Measurements from ENCODE around the gene KPNB1.

KPNB1 gene

DNA sequence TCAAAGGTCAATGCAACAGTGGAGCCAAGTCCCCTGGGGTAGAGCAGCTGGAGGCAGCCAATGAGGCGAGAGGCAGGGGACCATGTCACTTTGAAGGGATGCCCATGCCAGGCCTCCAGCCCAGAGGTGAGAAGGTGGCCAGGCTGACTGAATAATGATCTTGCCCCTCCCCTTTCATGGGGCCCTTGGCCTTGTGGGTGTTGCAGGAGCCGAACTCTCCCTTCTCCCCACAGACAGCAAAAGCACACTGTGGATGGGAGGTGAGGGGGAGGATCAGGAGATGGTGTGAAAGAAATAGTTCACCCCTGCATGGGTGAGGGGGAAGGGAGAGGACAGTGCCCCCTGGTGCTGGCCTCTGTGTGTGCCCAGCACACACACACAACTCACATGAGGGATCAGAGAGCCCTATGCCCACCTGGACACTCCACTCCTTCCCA lies 67.6 kb downstream of the KPNB1 start:
- TF ChIP-seq JUND (IDR thresholded peaks at IDR 0.05; ENCODE audit: low read depth), result no peak
- DNase-seq (ENCODE audit: low read depth in 1 of 2, low spot score in 1 of 2), result no peak
- in situ Hi-C loops (cut with HindIII; ENCODE audit: low pct_unique_long_range_greater_than_20kb, low sequenced_read_pairs), result no loop called here

DNA sequence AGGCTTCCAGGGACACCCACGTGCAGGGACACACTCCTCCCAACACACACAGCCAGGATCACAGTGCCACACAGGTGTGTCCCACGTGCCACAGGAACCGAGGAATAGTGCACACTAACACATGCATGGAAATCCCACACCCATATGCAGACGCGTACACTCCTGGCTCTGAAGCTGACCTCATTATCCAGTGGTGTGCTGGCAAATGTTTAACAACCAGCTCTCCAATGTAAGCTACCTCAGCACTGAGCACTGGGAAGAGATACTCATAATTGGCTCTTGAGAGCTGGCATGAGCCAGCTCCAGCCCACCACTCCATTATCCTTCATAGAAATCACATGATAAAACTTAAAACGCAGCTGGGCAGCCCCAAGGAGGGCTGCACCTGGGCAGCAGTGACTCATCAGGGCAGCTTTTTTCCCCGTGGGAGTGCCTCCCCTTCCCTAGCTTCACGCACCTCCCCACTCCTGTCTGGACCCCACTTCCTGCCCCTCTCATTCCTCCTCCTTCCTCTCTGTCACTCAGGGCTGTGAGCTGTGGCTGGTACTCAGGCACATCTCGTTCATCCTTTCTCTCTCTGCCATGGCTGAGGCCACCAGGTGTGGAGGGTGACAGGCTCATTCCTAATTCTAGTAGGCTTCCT lies 68.4 kb downstream of the KPNB1 start:
- no peak for DNase-seq (ENCODE audit: low read depth in 1 of 2, low spot score in 1 of 2)
- no peak for TF ChIP-seq JUND (IDR thresholded peaks at IDR 0.05; ENCODE audit: low read depth)
- in situ Hi-C loops (cut with HindIII; ENCODE audit: low pct_unique_long_range_greater_than_20kb, low sequenced_read_pairs), result no loop called here

DNA sequence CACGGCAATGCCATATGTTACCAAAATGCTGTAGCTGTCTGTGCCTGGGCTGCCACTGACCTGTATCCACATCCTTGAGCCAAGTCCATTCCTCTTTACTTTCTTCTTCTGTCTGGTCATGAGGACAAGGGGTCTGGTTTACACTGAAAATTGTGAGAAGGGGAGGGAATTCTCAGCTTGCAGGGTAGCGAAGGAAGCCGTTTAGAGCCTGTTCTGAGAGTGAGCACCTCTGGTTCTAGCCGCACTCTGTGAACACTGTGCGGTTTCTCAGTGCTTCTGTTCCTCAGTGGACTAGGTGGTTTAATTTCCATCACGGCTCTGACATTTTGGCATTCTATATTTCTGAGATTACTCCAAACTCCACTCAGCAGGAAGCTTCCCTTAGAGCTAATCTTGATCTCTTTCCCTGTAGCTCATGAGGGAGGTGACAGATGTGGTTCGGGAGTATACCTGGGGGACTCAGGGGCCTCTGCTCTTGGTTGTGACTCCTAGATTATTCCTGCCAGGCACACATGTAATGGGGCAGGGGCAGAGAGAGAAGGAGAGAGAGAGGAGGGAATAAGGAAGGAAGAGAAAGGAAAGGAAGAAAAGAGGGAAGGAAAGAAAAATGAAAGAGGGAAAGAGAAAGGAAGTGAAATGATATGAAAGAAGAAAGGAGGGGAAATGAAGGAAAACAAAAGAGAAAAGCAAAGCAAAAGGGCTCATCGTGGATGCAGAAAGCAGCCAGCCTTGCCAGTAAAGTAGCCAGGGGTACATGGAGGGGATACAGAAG lies 69.1 kb downstream of the KPNB1 start:
- DNase-seq (ENCODE audit: low read depth in 1 of 2, low spot score in 1 of 2), result no peak
- in situ Hi-C loops (cut with HindIII; ENCODE audit: low pct_unique_long_range_greater_than_20kb, low sequenced_read_pairs), result no loop called here
- TF ChIP-seq JUND (IDR thresholded peaks at IDR 0.05; ENCODE audit: low read depth), result no peak

DNA sequence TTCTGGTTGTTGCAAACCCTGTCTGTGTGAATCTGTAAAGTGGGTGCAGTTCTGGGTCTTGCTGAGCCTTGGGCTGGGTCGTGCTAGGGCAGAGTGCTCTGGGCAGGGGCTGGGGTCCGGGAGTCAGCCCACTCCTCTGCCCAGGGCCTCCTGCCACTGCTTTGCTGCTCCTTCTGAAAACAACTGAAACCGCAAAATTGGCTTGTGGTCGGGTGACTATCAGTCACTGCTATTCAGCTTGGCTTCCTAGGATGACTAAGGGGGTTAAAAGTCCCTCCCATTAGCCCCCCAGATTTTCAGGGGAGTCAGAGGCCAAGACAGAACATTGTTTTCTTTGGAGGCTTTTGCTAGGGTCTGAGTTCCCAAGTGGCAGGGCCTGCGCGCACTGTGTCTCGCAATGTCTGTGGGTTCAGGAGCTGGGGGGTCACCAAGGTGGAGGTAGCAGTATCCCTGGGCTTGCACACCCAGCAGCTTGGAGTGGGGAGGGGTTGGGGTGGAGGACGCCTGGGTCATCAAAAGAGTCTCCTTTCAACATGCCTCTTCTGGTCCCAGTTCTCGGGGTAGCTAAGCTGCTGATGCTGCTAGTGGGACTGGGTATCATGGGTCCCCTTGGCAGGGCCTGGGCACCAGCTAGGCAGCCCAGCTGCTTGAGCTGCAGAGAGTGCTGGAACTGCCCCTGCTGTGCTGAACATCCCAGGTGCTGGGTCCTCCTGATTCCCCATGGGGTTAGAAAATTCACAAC lies 69.9 kb downstream of the KPNB1 start:
- no peak for TF ChIP-seq JUND (IDR thresholded peaks at IDR 0.05; ENCODE audit: low read depth)
- in situ Hi-C loops (cut with HindIII; ENCODE audit: low pct_unique_long_range_greater_than_20kb, low sequenced_read_pairs), result no loop called here
- no peak for DNase-seq (ENCODE audit: low read depth in 1 of 2, low spot score in 1 of 2)

DNA sequence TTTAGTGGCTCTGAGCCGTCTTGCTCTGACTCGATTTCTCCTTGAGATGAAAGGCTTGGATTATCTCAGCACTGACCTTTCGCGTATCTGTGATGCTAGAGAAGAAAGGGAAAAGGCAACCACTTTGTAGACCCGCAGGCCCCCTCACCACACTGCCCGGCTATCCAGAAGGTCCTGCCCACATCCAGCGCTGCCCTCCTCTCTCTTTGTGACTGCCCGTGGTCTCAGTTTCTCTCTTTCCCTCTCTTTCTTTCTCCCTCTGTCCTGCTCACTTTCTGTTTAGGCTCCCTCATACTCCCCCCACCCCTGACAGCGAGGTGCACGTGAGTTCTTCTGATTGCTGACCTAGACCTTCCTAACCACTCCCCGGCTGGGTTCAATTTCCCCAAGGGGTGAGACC lies 70.5 kb downstream of the KPNB1 start:
- no peak for TF ChIP-seq JUND (IDR thresholded peaks at IDR 0.05; ENCODE audit: low read depth)
- DNase-seq (ENCODE audit: low read depth in 1 of 2, low spot score in 1 of 2), result no peak
- in situ Hi-C loops (cut with HindIII; ENCODE audit: low pct_unique_long_range_greater_than_20kb, low sequenced_read_pairs), result no loop called here

DNA sequence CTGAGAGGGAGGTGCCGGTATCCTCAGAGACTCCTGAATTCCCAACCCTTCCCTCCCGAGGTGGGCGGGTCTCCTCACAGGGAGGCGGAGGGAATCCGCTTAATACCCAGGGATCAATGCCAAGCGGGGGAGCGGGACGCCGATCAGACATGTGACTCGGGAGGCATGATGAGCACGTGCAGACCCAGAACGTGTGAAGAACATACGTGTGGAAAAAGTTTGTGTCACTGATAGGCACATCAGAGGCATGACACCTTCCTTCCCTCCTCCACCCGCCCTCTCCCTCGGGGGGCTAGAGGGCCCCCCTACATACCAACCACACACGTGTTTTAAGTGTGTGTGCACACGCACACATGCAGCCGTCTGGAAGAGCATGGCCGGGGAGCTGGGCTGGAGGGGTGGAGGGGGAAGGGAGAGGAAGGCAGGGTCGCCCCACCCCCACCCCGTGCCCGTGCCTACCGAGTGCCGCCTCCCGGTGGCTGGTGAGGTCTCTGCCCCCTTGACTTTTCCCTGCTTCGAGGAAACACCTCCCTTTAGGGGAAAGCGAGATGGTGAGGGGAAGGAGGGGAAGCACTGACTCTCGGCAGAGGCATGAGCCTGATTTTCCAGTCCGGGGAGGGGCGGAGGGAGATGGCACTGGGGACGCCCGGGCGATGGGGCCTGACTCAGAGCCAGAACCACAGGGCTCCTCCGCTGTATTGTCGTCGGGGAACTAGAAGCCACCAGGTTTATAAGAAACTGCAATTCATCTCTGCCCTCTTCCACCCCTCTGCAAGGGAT lies 71.2 kb downstream of the KPNB1 start:
- in situ Hi-C loops (cut with HindIII; ENCODE audit: low pct_unique_long_range_greater_than_20kb, low sequenced_read_pairs), result no loop called here
- TF ChIP-seq JUND (IDR thresholded peaks at IDR 0.05; ENCODE audit: low read depth), result no peak
- peak in 1 of 2 experiments; percentile 60 for DNase-seq (ENCODE audit: low read depth in 1 of 2, low spot score in 1 of 2)

DNA sequence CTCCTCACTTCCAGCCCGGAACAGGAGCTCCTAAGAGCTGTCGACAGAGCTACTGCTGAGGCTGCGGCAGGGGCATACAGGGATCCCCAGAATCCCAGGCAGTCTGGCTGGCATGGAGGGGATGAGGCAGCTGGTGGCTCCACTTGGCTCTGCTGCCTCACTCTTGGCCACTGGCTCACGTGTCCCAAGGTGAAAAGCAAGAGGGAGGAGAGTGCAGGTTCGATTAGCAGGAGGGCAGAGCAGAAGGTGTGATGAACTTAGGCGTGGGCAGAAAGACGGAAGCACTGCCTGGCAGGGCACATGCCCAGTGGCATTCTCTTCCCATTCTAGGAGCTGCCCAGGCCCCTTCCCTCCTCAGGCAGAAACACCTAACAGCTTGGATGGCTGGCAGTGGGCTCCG lies 72.0 kb downstream of the KPNB1 start:
- no peak for DNase-seq (ENCODE audit: low read depth in 1 of 2, low spot score in 1 of 2)
- in situ Hi-C loops (cut with HindIII; ENCODE audit: low pct_unique_long_range_greater_than_20kb, low sequenced_read_pairs), result no loop called here
- no peak for TF ChIP-seq JUND (IDR thresholded peaks at IDR 0.05; ENCODE audit: low read depth)

DNA sequence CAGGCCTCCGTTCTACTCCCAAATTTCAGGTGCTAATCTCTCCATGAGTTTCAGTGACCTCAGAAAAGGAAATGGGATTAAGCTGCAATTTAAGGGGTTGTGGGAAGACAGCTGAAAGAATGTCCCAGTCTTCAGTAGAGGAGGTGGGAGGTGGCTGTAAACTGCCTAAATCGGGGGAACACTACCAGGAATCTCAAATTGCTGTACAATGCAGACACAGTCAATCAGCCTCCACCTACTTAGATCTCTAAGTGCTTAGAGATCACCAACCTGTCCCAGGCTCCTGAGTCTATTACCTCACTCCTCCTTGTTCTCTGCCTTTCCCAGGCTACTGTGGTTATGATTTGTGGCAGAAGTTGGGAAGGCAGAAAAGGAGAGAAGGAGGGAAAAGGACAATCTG lies 75.0 kb downstream of the KPNB1 start:
- in situ Hi-C loops (cut with HindIII; ENCODE audit: low pct_unique_long_range_greater_than_20kb, low sequenced_read_pairs), result no loop called here

DNA sequence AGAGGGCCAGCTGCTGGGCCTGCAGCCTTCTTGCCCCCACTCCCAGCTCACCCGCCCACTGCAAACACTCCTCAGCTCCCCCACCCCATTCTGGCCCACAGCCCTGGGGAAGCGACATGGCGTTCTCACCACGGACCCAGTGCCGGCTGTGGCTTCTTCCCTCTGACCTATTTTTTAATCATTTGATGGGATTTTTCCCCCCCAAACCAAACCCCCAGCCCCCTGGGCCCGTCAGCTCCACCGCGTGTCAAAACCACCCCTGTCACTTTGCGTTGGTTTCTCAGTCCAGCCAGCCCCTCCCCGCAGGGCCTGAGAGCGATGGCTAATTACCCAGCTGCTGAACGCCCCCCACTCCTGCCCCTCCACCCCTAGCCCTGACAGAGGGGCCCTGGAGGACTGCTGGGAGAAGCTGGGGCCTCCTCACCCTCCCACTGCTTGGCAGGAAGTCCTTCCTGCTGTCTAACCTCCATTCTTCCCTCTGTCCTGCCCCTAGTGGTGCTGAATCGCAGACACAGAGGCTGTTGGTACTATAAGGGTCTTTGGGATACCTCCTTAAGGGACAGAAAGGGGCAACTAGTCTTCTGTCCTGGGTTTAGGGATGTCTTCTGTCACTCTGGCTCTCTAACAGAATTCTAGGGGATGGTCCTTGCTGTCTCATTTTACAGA lies 75.9 kb downstream of the KPNB1 start:
- no peak for DNase-seq (ENCODE audit: low read depth in 1 of 2, low spot score in 1 of 2)
- no peak for TF ChIP-seq JUND (IDR thresholded peaks at IDR 0.05; ENCODE audit: low read depth)
- in situ Hi-C loops (cut with HindIII; ENCODE audit: low pct_unique_long_range_greater_than_20kb, low sequenced_read_pairs), result no loop called here

More for the DNA sequence above, 75.0 kb downstream of the KPNB1 start:
- no peak for TF ChIP-seq JUND (IDR thresholded peaks at IDR 0.05; ENCODE audit: low read depth)
- no peak for DNase-seq (ENCODE audit: low read depth in 1 of 2, low spot score in 1 of 2)

DNA sequence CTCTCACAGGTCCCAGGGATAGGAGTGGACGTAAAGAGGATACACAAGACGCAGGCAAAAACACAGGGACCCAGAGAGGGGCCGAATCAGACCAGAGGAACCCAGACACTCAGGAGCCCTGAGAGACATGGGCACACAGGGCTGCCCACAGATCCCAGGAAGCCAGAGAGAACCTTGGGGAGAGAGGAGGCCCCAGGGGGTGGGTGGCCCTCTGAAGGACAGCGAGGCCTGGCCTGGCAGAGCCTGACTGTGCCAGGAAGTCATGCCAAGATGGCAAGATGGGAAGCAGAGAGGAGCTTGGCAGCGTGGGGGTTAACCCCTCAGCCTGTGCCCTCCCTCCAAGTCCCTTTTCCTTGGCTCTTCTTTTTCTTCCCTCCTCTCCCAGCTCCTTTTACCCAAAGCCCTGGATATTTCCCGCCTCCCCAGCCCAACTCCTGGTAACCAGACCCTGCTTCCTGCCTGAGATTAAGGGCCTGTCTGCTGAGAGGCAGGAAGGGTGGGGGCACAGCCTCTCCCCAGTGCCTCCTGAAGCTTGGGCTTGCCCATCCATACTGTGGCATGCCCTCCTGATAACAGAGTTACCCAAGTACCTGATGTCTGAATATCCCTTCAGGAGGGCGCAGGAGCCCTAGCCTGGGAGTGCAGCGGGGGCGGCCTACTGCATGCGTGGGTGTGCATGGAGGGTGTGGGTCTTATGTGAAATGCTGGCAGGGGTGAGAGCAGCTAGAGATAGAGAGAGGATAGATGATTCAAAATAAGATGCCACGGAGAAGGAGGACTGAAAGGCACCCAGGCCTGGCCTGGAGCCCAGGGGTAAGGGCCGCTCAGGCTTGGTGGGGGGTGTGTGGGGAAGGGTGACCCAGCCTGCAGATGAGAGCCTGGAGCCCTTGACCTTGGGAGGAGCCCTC lies 77.3 kb downstream of the KPNB1 start:
- no peak for TF ChIP-seq JUND (IDR thresholded peaks at IDR 0.05; ENCODE audit: low read depth)
- in situ Hi-C loops (cut with HindIII; ENCODE audit: low pct_unique_long_range_greater_than_20kb, low sequenced_read_pairs), result no loop called here
- DNase-seq (ENCODE audit: low read depth in 1 of 2, low spot score in 1 of 2), result no peak

DNA sequence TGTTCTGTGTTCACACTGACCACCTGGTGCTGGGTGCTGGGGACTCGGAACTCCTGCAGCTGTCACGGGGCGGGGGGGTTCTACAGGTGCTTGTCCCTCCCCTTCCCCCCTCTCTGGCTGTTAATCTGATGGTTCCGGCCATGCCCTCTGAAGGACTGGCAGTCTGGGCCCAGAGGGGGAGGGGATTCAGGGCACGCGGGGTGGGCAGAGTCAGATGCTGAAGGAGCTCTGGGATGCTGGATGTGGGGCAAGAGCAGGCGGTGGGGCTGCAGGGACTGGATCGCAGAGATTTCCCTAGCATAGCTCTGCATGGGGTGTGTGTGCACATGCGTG lies 78.0 kb downstream of the KPNB1 start:
- no peak for DNase-seq (ENCODE audit: low read depth in 1 of 2, low spot score in 1 of 2)
- TF ChIP-seq JUND (IDR thresholded peaks at IDR 0.05; ENCODE audit: low read depth), result no peak
- in situ Hi-C loops (cut with HindIII; ENCODE audit: low pct_unique_long_range_greater_than_20kb, low sequenced_read_pairs), result no loop called here

Data from T47D (cell line).